ENCODE data around the gene BAK1.
A peak's percentile ranks its signal among the peaks of the same experiment; 100 is the strongest.
"Not testable (repeated sequence)": the region's sequence is repeated elsewhere in the genome, so short reads cannot be mapped to it uniquely, and the experiment has no call there.

The BAK1 gene

GRCh38 chr6:33597551-33598322 is 17.7 kb upstream of the BAK1 start:
- Mint-ChIP-seq H3K4me1 (peaks cover 23% of the 10 kb centered on the region), H3K9me3 (no peaks in the 10 kb centered on the region)
- DNase-seq = no peak

GRCh38 chr6:33596894-33597293 is 16.8 kb upstream of the BAK1 start:
- peak; percentile 36 for DNase-seq
- peak; percentile 74 for ATAC-seq
- not testable (repeated sequence) for H3K36me3 Mint-ChIP-seq (ENCODE audit: low read depth); H3K27me3 Mint-ChIP-seq; H3K9me3 Mint-ChIP-seq; H3K4me3 Mint-ChIP-seq
- H3K4me1 Mint-ChIP-seq = peaks cover 30% of the 10 kb centered on the region
- H3K27ac Mint-ChIP-seq = peak overlapping the region; percentile 59

More at GRCh38 chr6:33597551-33598322, 17.7 kb upstream of the BAK1 start:
- Mint-ChIP-seq H3K4me3 (no peak overlapping the region), H3K27me3 (no peaks in the 10 kb centered on the region), H3K36me3 (ENCODE audit: low read depth) (no peaks in the 10 kb centered on the region), H3K27ac (no peak overlapping the region)
- ATAC-seq = no peak

- DNase-seq (no peak), ATAC-seq (no peak)
- Mint-ChIP-seq H3K4me1 (peaks cover 41% of the 10 kb centered on the region), H3K9me3 (no peaks in the 10 kb centered on the region), H3K27me3 (peaks cover 2% of the 10 kb centered on the region), H3K4me3 (no peak overlapping the region), H3K36me3 (ENCODE audit: low read depth) (no peaks in the 10 kb centered on the region), H3K27ac (no peak overlapping the region)
These were observed 15.1 kb upstream of the BAK1 start for GRCh38 chr6:33595001-33595846.

- Mint-ChIP-seq H3K4me1 (peaks cover 43% of the 10 kb centered on the region), H3K36me3 (ENCODE audit: low read depth) (no peaks in the 10 kb centered on the region), H3K9me3 (no peaks in the 10 kb centered on the region), H3K27me3 (peaks cover 2% of the 10 kb centered on the region), H3K4me3 (peak overlapping the region; percentile 58), H3K27ac (peak overlapping the region; percentile 9)
- DNase-seq = no peak
- ATAC-seq = no peak
These were observed 13.3 kb upstream of the BAK1 start for GRCh38 chr6:33593414-33593727.

- peak; percentile 59 for ATAC-seq
- Mint-ChIP-seq H3K36me3 (ENCODE audit: low read depth) (no peaks in the 10 kb centered on the region), H3K4me1 (peaks cover 43% of the 10 kb centered on the region), H3K9me3 (no peaks in the 10 kb centered on the region), H3K4me3 (peak overlapping the region; percentile 58), H3K27ac (peak overlapping the region; percentile 9), H3K27me3 (peaks cover 2% of the 10 kb centered on the region)
- DNase-seq = peak; percentile 57
These were observed 12.7 kb upstream of the BAK1 start for GRCh38 chr6:33592595-33593413.

GRCh38 chr6:33592280-33592594 is 12.2 kb upstream of the BAK1 start:
- Mint-ChIP-seq H3K27me3 (peaks cover 2% of the 10 kb centered on the region), H3K4me1 (peaks cover 40% of the 10 kb centered on the region), H3K27ac (peak overlapping the region; percentile 40), H3K36me3 (ENCODE audit: low read depth) (no peaks in the 10 kb centered on the region), H3K4me3 (peak overlapping the region; percentile 58), H3K9me3 (no peaks in the 10 kb centered on the region)
- ATAC-seq = no peak
- DNase-seq = no peak

- no peaks in the 10 kb centered on the region for H3K9me3 Mint-ChIP-seq
- H3K27ac Mint-ChIP-seq = no peak overlapping the region
- ATAC-seq = no peak
These were observed 11.5 kb upstream of the BAK1 start for GRCh38 chr6:33591424-33592032.

GRCh38 chr6:33590531-33591198 is 10.6 kb upstream of the BAK1 start:
- no peaks in the 10 kb centered on the region for H3K36me3 Mint-ChIP-seq (ENCODE audit: low read depth)
- peaks cover 40% of the 10 kb centered on the region for H3K4me1 Mint-ChIP-seq
- DNase-seq = no peak
- H3K27ac Mint-ChIP-seq = no peak overlapping the region
- H3K9me3 Mint-ChIP-seq = no peaks in the 10 kb centered on the region
- no peak overlapping the region for H3K4me3 Mint-ChIP-seq
- ATAC-seq = no peak
- peaks cover 2% of the 10 kb centered on the region for H3K27me3 Mint-ChIP-seq

More at GRCh38 chr6:33591424-33592032, 11.5 kb upstream of the BAK1 start:
- Mint-ChIP-seq H3K4me1 (peaks cover 36% of the 10 kb centered on the region), H3K36me3 (ENCODE audit: low read depth) (no peaks in the 10 kb centered on the region), H3K27me3 (peaks cover 2% of the 10 kb centered on the region), H3K4me3 (no peak overlapping the region)
- no peak for DNase-seq

GRCh38 chr6:33589731-33590530 is 9.9 kb upstream of the BAK1 start:
- DNase-seq (peak; percentile 66), ATAC-seq (peak; percentile 41)
- no peaks in the 10 kb centered on the region for H3K9me3 Mint-ChIP-seq
- H3K4me3 Mint-ChIP-seq = no peak overlapping the region
- peaks cover 46% of the 10 kb centered on the region for H3K4me1 Mint-ChIP-seq
- H3K27me3 Mint-ChIP-seq = peaks cover 2% of the 10 kb centered on the region
- no peak overlapping the region for H3K27ac Mint-ChIP-seq
- no peaks in the 10 kb centered on the region for H3K36me3 Mint-ChIP-seq (ENCODE audit: low read depth)

- no peaks in the 10 kb centered on the region for H3K9me3 Mint-ChIP-seq
- no peak overlapping the region for H3K27ac Mint-ChIP-seq
- no peak overlapping the region for H3K4me3 Mint-ChIP-seq
- ATAC-seq (no peak), DNase-seq (no peak)
- no peaks in the 10 kb centered on the region for H3K36me3 Mint-ChIP-seq (ENCODE audit: low read depth)
- peaks cover 2% of the 10 kb centered on the region for H3K27me3 Mint-ChIP-seq
- H3K4me1 Mint-ChIP-seq = peaks cover 49% of the 10 kb centered on the region
These were observed 9.3 kb upstream of the BAK1 start for GRCh38 chr6:33589392-33589730.

GRCh38 chr6:33588894-33589293 is 8.8 kb upstream of the BAK1 start:
- Mint-ChIP-seq H3K27ac (no peak overlapping the region), H3K27me3 (peaks cover 2% of the 10 kb centered on the region), H3K9me3 (no peaks in the 10 kb centered on the region), H3K4me3 (no peak overlapping the region), H3K36me3 (ENCODE audit: low read depth) (no peaks in the 10 kb centered on the region), H3K4me1 (peaks cover 49% of the 10 kb centered on the region)
- DNase-seq = no peak
- no peak for ATAC-seq

GRCh38 chr6:33587529-33587928 is 7.5 kb upstream of the BAK1 start:
- DNase-seq (no peak), ATAC-seq (no peak)
- Mint-ChIP-seq H3K9me3 (no peaks in the 10 kb centered on the region), H3K36me3 (ENCODE audit: low read depth) (no peaks in the 10 kb centered on the region), H3K4me3 (no peak overlapping the region), H3K27ac (no peak overlapping the region), H3K4me1 (peaks cover 39% of the 10 kb centered on the region), H3K27me3 (peaks cover 2% of the 10 kb centered on the region)

GRCh38 chr6:33586108-33586640 is 6.1 kb upstream of the BAK1 start:
- peak overlapping the region; percentile 70 for H3K4me3 Mint-ChIP-seq
- no peak for ATAC-seq
- no peaks in the 10 kb centered on the region for H3K9me3 Mint-ChIP-seq
- peak overlapping the region; percentile 90 for H3K27ac Mint-ChIP-seq
- no peak for DNase-seq
- no peaks in the 10 kb centered on the region for H3K27me3 Mint-ChIP-seq
- H3K4me1 Mint-ChIP-seq = peaks cover 28% of the 10 kb centered on the region
- no peaks in the 10 kb centered on the region for H3K36me3 Mint-ChIP-seq (ENCODE audit: low read depth)
